22Rv1 (cell line): ENCODE results near the gene AHCY.

Experiments used
- ZFX ChIP-seq: fragments of 450-650 bp; IDR thresholded peaks from 2 replicates; pipeline ENCODE4 v1.6.1; 2017; ENCODE audit warnings: antibody characterized with exemption, borderline replicate concordance
- TF ChIP-seq, protein P1 (sequence below): fragments of 450-650 bp; IDR thresholded peaks from 2 replicates; pipeline ENCODE4 v1.5.1; 2017; ENCODE audit warnings: mild to moderate bottlenecking

GRCh38 chr20:34337982-34338726, 35.0 kb upstream of the AHCY start:
- TF ChIP-seq, protein P1, sequence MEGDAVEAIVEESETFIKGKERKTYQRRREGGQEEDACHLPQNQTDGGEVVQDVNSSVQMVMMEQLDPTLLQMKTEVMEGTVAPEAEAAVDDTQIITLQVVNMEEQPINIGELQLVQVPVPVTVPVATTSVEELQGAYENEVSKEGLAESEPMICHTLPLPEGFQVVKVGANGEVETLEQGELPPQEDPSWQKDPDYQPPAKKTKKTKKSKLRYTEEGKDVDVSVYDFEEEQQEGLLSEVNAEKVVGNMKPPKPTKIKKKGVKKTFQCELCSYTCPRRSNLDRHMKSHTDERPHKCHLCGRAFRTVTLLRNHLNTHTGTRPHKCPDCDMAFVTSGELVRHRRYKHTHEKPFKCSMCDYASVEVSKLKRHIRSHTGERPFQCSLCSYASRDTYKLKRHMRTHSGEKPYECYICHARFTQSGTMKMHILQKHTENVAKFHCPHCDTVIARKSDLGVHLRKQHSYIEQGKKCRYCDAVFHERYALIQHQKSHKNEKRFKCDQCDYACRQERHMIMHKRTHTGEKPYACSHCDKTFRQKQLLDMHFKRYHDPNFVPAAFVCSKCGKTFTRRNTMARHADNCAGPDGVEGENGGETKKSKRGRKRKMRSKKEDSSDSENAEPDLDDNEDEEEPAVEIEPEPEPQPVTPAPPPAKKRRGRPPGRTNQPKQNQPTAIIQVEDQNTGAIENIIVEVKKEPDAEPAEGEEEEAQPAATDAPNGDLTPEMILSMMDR = no peak
- no peak for TF ChIP-seq ZFX
